EH (cell line): Measurements from ENCODE around the gene TACSTD2.
"Not testable (repeated sequence)": the region's sequence is repeated elsewhere in the genome, so short reads cannot be mapped to it uniquely, and the experiment has no call there.

Source experiments
- DNase-seq: peaks from one replicate; pipeline ENCODE4 v3.0.0-alpha.2; 2015; ENCODE audit warnings: low read depth

Gene TACSTD2, protein sequence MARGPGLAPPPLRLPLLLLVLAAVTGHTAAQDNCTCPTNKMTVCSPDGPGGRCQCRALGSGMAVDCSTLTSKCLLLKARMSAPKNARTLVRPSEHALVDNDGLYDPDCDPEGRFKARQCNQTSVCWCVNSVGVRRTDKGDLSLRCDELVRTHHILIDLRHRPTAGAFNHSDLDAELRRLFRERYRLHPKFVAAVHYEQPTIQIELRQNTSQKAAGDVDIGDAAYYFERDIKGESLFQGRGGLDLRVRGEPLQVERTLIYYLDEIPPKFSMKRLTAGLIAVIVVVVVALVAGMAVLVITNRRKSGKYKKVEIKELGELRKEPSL

DNA sequence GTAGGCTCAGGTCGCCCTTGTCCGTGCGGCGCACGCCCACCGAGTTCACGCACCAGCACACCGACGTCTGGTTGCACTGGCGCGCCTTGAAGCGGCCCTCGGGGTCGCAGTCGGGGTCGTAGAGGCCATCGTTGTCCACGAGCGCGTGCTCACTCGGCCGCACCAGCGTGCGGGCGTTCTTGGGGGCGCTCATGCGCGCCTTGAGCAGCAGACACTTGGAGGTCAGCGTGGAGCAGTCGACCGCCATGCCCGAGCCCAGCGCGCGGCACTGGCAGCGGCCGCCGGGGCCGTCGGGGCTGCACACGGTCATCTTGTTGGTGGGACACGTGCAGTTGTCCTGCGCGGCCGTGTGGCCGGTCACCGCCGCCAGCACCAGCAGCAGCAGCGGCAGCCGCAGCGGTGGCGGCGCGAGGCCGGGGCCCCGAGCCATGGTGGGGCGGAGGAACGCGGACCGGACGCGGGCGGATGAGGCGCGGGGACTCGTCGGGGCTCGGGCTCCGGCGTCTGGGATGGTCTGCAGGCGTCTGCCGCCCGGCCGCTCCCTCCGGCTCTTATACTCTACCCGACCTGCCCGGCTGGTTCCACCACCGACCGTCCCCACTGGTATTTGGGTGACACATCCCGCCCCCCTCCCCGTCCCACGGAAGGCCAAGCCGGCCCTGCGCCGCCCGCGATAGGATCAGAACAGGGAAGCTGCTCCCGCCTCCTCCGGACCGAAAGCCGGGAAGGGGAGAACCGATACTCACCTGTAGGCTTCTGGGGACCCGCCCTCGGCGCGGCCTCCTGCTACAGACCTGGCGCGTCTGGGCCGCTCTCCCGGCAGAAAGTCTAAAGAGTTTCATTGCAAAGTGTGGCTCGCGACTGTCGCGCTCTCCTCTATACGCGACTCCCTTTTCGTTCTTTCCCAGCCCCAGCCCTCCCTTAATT lies at the start of gene TACSTD2:
TACSTD2 (minus strand) TSS at position 526 of the 927 bp plus-strand sequence; CDS start at position 430, 96 bp downstream.
- DNase-seq, result no peak

DNA sequence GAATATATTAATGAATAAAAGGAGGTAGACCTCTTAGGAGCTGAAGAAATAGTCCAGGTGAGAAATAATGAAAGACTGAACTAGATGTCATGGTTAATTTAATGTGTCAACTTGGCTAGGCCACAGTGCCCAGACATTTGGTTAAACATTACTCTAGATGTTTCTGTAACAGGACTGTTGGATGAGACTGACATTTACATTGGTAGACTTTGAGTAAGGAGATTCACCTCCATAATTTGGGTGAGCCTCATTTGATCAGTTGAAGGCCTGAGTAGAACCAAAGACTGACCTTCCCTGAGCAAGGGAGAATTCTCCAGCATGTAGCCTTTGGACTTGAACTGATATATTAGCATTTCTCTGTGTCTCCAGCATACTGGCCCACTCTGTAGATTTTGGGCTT lies 49.2 kb upstream of the TACSTD2 start:
- no peak for DNase-seq

DNA sequence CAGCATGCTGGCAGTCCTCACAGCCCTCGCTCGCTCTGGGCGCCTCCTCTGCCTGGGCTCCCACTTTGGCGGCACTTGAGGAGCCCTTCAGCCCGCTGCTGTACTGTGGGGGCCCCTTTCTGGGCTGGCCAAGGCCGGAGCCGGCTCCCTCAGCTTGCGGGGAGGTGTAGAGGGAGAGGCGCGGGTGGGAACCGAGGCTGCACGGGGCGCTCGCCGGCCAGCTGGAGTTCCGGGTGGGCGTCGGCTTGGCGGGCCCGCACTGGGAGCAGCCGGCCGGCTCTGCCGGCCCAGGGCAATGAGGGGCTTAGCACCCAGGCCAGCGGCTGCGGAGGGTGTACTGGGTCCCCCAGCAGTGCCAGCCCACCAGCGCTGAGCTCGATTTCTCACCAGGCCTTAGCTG lies 46.2 kb upstream of the TACSTD2 start:
- not testable (repeated sequence) for DNase-seq

DNA sequence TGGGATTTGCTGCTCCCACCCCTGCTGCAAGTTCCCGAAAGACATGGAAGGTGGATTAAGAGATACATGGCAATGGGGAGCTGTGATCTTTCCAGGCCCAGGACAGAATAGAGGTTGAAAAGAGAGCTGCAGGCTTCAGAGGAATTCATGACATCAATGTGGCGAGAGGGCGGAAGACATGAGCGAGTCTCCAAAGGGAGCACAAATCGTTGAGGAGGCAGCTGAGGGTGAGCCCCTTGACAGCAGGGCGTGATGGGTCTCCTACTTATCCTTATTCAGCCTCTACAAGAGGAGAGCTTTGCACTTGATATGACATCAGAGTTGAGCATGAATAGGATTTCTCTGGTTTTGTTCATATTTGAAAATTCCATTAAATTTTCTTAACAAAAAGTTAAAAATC lies 45.5 kb upstream of the TACSTD2 start:
- no peak for DNase-seq

DNA sequence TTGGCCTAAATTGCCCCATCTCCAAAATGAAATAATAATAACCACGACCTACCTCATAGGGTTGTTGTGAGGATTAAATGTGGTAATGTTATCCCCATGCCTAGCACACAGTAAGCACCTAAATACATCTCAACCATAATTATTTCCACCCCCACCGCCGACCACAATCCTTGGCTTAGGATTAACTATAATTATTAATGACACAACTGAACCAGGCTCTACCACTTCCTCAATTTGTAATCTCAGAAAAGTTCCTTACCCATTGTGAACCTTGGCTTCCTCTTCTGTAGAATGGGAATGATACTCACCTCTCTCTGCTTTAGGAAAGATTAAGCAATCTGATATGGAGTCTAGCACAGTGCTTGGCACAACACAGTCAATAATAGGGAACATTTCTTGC lies 44.3 kb upstream of the TACSTD2 start:
- DNase-seq, result no peak

DNA sequence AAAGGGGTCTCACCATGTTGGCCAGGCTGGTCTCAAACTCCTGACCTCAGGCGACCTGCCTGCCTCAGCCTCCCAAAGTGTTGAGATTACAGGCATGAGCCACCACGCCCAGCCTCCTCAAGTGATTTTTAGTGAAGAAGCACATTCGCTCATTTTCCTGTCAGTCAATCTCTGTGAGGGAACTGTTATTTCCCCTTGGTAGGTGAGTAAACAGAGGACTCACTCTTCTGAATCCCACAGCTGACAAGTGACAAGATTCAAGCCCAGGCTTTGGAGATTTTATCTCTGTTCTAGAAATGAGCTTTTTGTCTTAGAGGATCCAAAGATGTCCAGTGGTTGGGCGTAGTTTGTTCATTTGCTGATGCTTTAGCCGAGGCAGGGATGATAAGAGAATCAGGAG lies 43.9 kb upstream of the TACSTD2 start:
- no peak for DNase-seq

DNA sequence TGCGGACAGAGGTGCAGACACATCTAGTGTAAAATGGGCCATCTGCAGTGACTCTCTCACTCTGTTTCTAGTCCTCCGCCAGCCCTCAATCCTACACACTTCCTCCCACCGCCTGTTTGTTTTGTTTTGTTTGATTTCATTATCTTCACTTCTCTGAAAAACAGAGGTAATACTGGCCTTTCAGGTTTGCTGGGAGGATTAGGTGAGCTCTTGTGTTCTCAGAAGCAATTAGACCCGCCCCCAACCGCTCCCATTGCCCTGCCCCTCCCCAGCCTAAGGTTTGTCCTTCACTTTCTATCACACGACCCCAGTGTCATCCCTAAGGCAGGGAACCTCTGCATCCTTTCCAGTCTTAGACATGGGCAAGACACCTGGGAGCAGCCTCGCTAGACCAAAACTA lies 43.2 kb upstream of the TACSTD2 start:
- DNase-seq, result no peak

DNA sequence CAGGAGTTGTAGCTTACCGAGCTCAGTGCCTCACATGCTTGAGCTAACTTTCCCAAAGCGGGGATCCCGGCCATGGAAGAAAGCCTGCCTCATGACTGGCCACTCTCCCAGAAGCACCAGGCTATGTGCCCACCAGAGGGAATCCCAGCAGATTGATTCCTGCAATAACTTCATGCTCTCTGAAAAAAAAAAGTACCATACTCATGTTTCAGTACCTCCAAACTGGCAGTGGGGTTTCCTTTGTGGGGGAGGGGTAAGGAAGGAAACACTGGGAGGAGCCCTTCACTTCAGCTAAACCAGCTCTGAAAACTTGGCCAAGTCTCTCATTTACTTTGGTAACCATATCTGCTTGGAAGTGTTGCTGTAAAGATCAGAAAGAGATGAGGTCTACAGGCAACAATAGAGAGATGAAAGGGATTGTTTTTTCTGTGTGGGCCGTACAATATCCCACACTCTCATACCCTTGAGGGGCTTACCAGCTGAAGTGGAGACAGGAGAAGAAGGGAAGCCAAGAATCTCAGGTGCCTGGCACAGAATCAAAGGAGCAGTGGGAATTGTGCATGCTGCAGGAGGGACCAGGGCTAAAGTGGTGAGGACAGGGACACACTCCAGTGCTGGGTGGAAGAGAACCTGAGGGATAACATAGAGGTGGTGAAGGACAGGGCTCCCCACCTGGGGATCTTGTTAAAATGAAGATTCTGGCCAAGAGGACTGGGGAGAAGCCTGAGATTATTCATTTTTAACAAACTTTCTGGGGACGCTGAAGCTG lies 42.4 kb upstream of the TACSTD2 start:
- DNase-seq, result no peak

DNA sequence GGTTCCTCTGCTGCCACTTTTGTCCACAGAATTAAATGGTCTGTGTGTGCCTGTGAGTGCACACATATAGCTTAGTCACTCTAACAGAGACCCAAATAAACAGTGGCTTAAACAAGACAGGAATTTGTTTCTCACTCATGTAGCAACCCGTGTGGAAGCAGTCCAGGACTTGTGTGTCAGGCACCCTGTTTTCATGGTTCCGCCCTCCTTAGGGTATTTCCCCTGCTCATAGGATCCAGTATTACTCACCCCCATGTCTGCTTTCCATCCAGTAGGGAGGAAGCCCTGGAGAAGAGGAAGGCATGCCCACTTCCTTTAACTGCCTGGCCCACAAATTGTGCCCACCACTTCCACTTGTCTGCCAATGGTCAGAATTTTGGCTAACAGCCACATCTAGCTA lies 41.3 kb upstream of the TACSTD2 start:
- peak; percentile 97 for DNase-seq

DNA sequence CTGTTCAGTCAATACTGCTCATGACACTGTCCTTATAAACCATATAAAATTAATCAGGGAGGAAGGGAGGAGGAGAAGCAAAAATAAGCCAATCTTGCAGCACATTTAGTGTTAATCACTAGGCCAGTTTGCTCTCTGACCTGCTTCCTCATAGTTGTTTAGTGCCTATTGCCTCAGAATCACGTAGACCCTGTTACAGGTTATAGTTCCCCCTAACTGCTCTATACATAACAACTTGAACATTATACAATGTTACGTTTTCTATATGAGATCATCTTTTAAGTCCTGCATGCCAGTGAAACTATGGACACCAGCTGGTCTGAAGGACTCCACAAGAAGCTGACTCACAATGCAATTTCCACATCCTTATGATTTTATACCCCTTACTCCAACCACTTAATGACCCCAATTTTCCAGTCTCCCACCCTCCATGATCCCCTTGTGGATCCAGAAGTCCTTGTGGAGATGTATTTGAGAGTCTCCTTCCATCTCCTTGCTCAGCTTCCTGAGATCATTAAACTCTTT lies 34.9 kb upstream of the TACSTD2 start:
- no peak for DNase-seq

DNA sequence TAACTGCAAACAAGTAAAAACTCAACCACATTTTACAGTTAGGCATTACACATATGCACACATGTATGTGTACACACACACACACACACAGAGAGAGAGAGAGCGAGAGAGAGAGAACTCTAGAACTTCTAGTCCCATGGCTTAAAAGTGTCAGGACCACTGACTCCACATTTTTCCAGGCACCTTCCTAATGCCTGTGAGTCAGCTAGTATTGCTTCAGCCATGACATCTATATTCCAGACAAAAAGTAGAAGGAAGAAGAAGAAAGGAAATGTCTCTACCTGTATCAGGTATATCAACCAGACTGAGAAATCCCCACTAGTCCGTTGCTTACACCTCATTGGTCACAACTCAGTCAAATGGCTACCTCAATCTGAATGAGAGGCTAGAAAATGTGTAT lies 31.9 kb upstream of the TACSTD2 start:
- no peak for DNase-seq

DNA sequence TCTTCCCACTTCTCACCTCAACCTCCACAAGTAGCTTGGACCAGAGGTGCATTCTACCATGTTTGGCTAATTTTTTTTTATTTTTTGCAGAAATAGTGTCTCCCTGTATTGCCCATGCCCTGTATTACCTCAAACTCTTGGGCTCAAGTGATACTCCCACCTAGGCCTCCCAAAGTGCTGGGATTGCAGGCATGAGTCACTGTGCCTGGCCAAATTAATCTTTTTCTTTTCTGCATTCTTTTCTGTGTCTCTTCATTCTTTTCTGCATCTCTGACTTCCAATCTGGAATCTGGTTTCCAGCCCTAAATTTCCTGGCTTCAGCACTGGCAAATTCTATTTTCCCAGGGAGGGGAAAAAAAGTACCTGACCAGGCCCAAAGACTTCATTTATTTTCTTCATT lies 31.2 kb upstream of the TACSTD2 start:
- DNase-seq, result no peak

DNA sequence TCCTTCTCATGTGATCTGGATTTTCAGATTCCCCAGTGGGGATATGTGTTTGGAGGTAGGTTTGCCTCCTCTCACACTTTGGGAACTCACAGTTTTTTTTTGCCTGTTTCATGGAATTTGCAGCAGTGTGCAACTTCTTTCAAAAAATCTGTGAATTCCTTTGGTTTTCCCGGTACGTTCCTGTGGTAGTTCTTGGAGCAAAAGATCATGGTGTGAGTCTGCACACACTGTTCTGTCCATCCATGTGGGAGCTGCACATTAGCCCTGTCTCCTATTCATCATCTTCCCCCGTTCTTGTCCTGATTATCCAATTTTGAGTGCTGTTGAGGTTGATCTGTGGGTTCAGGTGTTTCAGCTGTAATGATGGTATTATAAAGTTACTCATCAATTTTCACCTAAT lies 30.3 kb upstream of the TACSTD2 start:
- peak; percentile 64 for DNase-seq

DNA sequence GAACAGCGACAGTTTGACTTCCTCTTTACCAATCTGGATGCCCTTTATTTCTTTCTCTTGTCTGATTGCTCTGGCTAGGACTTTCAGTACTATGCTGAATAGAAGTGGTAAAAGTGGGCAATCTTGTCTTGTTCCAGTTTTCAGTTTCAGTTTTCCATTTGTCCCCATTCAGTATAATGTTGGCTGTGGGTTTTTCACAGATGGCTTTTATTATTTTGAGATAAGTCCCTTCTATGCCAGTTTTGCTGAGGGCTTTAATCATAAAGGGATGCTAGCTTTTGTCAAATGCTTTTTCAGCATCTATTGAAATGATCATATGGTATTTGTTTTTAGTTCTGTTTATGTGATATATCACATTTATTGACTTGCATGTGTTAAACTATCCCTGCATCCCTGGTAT lies 24.9 kb upstream of the TACSTD2 start:
- not testable (repeated sequence) for DNase-seq

DNA sequence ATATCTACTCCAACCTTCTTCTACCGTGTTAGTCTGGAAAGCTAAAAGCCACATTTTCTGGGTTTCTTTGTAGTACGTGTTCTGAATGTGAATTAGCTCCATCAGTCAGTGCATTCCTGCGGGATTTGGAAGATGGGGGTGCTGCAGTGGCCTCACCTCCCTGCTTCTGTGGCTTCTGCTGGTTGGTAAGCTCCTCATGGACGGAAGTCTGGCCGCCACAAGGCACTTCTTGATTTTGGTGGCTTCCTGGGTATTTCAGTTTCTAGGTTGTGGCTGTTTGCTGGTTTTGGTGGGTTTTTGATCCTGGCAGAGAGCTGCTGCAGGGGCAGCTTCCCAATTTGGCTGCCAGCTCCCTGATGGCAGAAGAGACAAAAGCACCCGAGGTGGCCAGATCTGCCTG lies 20.9 kb upstream of the TACSTD2 start:
- DNase-seq, result no peak

DNA sequence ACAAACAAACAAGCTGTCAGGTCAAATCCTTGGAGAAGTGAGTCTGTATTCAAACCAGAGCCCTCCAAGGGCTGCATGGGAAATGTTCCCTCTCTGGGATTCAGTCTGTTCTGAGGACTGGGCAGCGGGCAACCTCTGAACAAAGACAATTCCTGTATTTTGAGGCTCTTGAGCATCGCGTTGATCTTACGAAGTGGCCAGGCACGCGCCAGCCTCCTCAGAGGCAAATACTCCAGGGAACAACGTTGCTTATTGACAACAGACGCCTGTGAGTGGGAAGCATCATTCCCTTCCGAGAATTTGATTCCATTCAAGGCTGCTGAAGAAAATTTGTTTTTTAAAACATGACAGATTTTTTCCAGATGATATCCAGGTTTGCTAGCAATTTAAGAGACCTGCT lies 20.0 kb upstream of the TACSTD2 start:
- no peak for DNase-seq

DNA sequence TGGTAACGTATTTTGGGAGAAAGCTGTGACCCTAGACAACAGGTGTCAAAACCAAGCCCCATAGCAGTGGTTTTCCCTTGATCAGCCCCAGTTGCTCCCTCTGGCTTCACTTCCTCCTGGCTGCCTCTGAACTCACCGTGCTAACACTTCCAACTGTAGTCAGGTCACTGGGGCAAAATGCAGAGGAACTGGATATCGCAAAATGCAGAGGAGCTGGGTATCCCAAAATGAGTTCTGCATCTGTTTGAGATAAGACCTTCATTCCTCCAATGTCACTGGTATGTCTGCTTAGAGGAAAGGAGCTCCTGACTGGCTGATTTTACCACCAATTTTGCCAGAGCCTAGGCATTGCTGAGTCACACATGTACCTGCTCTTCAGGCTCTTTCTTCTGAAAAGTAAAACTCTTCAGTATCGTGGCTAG lies 19.6 kb upstream of the TACSTD2 start:
- DNase-seq, result no peak

DNA sequence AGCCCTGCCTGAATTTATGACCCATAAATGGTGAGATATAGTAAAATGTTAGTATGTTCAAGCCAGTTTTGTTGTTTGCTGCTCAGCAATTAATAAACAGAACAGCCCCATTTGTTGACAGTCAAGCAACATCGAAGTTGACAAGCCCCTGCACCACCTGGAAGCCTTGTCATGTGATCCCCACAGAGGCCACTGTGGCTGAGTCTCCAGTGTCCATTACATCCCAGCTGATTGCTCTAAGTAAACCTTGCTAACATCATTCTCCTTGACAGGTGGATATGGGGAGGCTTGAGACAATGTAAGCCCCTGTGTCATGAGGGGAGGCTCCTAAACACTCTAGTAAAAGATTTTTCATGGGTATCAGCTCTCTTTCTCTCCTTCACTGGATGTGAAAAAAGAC lies 17.5 kb upstream of the TACSTD2 start:
- DNase-seq, result no peak

DNA sequence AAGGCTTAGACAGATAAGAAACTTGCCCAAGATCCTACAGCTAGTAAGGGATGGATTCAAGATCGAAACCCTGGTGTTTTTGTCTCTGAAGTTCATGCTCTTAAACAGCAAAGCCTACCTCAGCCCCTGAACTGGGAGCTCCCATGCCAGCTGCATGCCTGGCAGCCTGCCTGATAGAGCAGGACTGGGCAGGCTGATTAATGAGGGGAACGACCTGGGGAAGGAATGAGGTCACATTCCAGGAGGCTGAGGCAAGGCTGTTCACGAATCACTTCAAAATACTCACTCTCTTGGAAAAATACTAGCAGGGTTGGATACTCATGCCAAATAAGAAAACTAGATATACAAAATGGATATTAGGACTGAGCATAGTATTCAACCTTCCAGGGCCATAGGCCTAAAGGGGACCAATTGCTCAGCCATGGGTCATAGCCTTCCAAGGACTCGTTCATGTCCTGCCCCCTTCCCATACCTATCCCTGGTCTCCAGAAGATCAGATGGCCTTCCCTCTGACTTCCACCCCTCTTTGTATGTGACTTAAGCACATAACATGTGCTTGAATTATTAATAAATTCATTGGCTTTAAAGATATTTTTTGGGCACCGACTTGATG lies 15.6 kb upstream of the TACSTD2 start:
- peak; percentile 96 for DNase-seq

DNA sequence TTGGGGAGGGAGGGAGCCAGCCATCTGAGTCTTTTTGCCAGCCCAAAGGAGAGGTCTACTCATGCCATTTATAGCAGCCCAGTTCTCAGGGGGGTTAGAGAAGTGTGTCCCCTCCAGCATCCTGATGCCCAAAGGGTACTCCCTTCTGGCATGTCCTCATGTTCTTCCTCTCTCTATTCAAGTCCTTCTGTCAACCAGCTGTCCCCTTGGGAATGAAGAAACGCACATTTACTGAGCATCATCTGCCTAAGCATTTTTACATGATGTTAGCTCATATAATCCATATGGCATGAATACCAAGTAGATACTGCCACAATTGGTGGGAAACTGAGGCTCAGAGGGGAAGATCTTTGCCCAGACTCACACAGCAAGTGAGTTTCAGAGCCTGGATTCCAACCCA lies 14.8 kb upstream of the TACSTD2 start:
- DNase-seq, result no peak

DNA sequence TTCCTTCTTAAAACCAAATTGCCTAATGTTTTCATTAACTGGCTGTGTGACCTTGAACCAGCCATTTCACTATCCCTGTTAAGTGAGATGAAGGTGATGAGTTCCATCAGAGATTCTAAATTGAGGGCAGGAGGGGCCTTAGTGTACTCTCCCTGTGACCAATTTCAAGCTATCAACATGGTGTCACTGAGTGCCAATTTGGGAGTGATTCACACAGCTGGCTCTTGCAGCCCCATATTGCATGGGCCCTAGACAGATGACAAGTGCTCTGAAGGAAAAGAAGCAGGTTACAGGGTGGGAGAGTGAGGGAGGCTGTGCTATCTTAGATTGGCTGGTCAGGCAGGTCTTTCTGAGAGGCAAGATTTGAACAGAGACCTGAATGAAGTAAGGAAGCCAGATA lies 13.0 kb upstream of the TACSTD2 start:
- DNase-seq, result no peak

DNA sequence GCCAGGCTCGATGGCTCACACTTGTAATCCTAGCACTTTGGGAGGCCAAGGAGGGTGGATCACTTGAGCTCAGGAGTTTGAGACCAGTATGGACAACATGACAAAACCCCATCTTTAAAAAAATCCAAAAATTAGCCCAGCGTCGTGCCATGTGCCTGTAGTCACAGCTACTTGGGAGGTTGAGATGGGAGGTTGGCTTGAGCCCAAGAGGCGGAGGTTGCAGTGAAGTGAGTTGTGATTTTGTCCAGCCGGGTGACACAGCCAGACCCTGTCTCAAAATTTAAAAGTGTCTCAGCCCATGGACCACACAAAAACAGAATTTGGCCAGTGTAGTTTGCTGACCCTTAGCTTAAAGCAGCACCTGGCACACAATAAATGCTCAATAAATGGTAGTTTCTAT lies 11.3 kb upstream of the TACSTD2 start:
- no peak for DNase-seq
